Spleen (tissue), 7 donors: ENCODE data around the gene SECISBP2L.

Source experiments
- POLR2A ChIP-seq, 3 donors: fragments of 450-650 bp; IDR thresholded peaks; one replicate each; pipeline ENCODE4 v1.5.1; 2017; ENCODE audit warnings: antibody characterized with exemption in 3 of 3, mild to moderate bottlenecking in 1 of 3
- TF ChIP-seq, protein P1 (sequence below), 11 experiments: fragments of 200-600 bp in 7 of 11; fragments of 450-650 bp in 4 of 11; sonication (generic) in 4 of 11; IDR thresholded peaks in 8 of 11; conservative IDR thresholded peaks in 3 of 11; 1 replicate in 7 of 11; 2 replicates in 4 of 11; pipeline versions ENCODE4 v1.4.0 to v1.8.0; 2016 to 2021; ENCODE audit warnings: antibody characterized with exemption in 11 of 11, inconsistent platforms in 4 of 11, mild to moderate bottlenecking in 1 of 11
- donor health status: DM: no; HTN: no; CAD: no; lungs with moderate emphysema.
- donor health status: DM: no; HTN: no; CAD: no.
- donor health status: DM: no; HTN: no; CAD: no.

DNA sequence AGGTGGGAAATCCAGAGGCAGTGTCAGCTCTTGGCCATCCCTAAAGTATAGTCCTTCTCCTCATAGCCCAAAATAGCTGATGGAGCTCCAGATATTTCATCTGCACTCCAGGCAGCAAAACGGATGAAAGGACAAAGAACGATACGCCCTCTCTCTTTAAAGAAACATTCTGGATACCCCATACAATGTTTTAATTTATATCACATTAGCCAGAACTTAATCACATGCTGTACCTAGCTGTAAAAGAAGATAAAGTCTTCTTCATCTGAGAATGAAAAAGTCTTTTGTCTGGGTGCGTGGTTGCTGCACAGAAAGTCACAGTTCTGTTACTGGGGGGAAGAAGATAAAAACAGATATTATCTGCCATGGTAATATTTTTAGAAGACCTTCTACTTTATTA is 78.2 kb downstream of the SECISBP2L start:
- TF ChIP-seq, protein P1, sequence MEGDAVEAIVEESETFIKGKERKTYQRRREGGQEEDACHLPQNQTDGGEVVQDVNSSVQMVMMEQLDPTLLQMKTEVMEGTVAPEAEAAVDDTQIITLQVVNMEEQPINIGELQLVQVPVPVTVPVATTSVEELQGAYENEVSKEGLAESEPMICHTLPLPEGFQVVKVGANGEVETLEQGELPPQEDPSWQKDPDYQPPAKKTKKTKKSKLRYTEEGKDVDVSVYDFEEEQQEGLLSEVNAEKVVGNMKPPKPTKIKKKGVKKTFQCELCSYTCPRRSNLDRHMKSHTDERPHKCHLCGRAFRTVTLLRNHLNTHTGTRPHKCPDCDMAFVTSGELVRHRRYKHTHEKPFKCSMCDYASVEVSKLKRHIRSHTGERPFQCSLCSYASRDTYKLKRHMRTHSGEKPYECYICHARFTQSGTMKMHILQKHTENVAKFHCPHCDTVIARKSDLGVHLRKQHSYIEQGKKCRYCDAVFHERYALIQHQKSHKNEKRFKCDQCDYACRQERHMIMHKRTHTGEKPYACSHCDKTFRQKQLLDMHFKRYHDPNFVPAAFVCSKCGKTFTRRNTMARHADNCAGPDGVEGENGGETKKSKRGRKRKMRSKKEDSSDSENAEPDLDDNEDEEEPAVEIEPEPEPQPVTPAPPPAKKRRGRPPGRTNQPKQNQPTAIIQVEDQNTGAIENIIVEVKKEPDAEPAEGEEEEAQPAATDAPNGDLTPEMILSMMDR (IDR thresholded peaks at IDR 0.05 in 8 of 11, conservative IDR thresholded peaks at IDR 0.05 in 3 of 11), result no peak
- no peak for TF ChIP-seq POLR2A (IDR thresholded peaks at IDR 0.05)
